SK-N-DZ (cell line): ENCODE data around the gene PIP4K2A.
A peak's percentile ranks its signal among the peaks of the same experiment; 100 is the strongest.

ENCODE experiments used
- DNase-seq: peaks from one replicate; pipeline ENCODE4 v3.0.0-alpha.2; 2015; ENCODE audit warnings: low spot score

The PIP4K2A gene

DNA sequence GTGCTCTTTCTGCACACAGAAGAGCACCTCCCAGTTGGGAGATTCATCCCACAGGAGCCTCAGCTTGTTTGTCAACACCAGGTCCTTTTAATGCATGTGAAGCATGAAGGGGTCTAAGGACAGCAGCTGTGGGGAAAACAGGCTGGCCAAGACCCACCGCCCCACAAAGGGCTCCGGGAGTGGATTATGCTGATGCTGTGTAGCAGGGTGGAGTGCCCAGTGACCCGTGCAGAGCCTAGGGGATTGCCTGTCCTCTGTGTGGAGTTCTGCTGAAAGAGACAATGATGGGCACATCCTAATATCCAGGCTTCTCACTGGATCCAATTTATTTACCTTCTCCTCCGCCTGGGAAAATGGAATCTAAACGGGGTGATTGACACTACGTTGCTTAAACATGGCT, 74.0 kb downstream of the PIP4K2A start:
- no peak for DNase-seq

DNA sequence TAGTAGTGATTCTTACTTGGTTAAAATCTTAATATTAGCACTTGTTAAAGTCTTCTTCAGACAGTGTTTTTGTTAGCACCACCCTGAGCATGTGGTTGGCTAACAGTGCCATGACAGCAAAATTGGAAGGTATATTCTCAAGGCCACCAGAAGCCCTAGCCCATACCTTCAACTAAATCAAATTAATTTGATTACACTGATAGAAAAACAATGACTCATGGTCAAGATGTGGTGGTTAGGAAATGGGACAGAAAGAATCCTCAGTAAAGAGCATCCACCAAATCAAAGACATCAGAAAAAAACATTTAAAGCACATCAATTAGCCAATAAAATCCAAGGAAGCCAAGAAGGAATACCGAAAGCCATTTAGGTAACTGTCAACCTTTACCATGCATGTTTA, 75.5 kb downstream of the PIP4K2A start:
- DNase-seq: no peak

DNA sequence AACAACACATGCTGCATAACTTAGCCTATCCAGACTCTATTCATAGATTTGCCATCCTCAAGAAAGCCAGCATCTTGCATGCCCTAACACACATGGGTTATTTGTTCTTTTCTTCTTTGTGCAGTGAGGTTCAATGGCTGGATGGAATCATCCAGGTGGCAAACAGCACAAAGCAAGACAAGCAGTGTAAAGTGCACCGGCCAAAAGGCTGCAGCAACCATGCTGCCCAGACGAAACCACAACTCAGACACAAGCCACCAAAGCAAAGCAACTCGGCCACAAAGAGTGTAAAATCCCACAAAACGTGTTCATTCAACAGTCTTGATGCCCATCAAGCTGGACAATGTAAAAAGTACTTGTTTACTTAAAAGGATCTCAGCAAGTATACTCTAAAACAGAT, 76.9 kb downstream of the PIP4K2A start:
- no peak for DNase-seq

DNA sequence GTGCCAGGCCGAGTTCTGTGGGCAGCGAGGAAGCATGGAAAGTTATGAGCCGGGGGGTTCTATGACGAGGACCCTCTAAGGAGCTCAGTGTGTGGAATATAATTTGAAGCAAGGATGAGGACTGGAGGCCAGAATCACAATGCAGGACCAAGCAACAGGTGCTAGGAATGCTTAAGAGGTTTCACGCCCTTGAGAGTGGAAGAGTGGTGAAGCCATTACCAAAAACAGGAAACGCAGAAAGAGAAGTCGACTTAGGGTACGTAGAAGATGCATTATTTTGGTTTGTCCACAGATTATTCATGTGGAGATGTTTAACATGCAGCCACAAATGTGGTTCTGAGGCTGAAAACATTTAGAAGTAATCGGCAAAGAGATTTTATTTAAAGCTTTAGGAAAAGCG, 78.7 kb downstream of the PIP4K2A start:
- no peak for DNase-seq

DNA sequence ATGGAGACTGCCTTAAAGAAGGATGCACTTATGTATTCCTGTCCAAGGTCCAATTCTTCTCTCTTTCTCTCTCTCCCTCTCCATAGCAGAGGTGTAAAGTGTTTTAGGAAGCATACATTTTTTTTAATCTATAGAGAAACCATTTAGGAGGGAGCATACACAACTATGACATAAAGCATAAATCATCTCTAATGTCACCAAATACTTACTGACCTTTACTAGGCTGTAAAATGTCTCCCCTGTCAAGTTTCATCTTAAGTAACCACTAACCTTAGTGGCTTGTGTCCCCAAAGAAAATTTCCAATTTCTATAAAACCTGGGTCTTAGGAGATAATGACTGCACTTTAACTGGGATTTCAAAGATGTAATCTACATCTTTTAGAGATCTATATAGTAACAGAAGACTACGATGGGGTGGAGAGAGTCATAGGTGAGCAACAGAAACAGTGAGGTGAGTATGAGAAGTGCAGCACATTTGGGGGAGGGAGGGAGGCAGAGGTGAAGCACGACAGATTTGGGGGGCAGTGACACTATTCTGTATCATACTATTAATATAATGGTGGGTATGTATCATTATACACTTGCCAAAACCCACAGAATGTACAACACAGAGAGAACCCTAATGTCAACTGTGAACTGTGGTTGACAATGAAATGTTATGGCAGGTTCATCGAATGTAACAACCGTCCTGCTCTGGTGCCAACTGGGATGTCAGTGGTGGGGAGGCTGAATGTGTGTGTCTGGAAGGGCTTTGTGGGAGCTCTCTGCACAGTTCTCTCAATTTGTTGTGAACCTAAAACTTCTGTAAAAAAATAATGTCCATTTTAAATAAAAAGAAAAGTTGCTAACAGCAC, 79.5 kb downstream of the PIP4K2A start:
- no peak for DNase-seq

DNA sequence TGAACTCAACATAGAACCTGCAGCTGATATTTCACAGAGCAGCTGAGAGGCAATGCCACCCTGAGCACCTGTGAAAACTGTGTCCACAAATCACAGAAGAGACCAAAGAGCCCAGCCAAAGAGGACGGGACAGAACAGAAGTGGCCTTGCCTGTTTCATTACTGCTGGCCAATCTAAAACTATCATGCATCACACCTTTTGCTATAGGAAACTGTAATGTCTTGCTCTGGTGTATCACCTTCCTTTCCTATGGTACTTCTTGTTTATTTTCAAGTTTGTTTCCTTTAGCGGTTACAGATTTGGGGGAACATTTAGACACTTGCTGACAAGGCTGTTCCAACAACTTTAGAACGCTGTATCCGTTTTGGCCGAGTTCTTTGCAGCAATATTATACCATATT, 80.3 kb downstream of the PIP4K2A start:
- DNase-seq: no peak

DNA sequence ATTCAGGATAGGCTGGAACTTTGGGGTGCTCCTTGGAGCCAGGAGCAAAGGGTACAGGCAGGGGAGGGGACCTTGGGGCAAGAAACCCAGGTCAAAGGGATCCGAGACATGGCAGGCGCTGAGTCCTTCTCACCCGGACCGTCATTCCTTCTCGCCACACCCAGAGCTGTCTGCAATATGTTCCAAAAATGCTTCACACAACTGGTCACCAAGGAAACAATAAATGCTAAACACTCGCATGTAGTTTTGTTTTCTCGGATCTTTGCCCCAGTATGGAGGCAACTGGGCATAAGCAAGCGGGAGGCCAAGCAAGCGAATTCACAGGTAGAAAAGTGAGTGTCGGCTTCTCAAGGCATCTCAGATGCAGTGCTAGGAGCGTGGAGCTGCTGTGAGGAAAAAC, 80.8 kb downstream of the PIP4K2A start:
- DNase-seq: no peak

DNA sequence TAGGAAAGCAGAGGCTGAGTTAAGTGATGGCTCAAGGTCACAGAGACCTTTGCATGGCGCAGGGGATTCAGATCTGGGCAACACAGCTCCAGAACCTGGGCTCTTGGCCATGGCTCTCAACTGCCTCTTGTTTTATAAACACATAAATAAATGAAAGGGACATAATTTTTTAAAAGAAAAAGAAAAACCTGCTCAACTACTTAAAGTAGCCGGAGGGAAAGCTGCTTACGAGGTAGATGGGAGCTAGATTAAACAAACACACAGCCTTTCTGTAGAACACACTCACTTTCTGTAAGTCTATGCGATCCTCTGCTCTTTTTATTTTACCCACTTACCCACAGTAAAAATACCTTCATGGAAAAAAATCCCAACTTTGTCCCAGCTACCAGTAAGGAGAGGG, 81.3 kb downstream of the PIP4K2A start:
- no peak for DNase-seq

DNA sequence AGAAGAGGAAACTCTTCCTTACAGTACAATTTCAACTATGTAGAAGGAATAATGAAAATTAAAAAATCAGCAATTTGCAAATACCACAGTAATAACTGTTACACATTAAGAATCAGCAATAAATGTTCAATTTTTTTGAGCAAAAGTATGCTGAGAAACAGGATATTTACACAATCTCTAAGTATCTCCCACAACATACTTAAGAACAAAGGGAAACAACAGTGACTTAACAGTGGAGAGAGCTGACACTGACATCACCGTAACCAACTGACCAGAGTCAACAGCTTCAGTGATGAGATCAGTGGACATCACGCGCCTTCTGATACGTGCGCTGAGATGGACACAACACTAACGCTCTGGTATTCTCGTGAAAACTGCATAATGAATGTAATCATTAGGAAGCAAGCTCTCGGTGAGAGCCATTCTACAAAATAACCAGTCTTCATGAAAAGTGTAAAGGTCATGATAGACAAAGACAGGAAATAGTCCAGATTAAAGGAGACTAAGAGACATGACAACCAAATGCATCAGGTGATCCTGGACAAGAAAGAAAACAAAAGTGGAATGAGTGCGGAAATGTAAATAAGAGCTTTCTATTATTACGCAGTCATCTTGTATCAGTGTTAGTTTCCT, 82.6 kb downstream of the PIP4K2A start:
- DNase-seq: no peak

DNA sequence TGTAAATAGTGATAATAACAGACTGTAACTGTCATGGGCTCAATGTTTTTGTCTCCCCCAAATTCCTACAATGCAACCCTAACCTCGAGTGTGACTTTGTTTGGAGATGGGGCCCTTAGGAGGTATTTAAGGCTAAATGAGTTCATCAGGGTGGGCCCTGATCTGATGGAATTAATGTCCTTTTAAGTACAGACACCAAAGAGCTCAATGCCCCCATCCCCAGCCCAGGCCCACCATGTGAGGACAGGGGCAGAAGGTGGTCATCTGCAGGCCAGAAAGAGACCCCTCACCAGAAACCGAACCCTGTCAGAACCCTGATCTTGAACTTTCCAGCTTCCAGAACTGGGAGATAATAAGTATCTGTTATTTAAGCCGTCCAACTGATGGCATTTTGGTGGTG, 83.2 kb downstream of the PIP4K2A start:
- no peak for DNase-seq

DNA sequence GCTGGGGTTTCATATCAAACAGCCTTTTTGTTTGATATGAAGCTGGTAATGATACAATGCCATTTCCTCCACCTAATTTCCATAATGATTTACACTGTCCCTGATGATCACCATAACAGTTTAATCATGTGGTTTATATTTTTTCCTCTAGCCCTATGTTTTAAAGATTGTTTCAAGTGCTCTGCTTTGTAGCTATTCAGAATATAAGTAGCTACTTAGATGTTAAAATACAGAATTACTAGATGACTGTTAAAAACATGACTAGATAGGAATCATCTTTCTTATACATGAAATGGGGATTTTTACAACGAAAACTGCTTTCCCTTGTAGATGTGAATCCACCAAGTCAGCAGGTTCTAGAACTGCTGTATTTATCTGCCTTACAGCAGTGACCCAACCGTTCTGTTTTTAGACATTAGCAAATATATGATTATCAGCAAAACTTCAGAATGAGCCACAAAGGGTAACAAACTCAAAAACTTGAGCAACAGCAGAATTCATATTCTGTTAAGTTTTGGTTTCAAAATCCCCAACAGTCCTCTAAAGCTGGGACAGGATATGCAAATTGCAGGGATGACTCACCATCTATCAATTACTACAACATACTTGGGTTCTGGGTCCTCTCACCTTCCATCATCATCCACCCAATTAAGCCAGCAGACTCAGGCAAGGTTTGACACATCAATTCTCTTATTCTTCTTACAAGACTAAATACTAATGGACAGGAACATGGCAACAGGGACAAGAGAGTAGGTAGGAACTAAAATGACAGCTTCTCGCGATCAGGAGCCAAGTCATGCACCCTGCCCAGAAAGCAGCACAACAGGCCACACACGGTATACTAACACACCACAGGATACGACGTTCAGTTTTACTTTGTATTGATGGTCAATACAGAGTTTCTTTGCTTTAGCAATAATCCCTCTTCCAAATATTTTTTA, 83.9 kb downstream of the PIP4K2A start:
- no peak for DNase-seq

DNA sequence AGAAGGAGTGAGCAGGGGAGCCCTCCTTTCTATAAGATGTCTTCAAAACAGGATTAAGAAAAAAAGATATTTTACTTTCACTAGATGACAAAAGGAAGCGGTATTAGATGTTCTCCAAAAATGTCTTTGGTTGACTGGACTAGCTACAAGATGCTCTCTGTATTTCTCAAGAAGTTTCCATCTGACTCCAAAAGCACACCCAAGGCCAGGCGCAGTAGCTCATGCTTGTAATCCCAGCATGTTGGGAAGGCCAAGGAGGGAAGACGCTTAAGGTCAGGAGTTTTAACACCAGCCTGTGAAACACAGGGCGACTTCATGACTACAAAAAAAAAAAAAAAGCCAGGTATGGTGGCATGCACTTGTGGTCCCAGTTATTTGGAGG, 84.5 kb downstream of the PIP4K2A start:
- no peak for DNase-seq

DNA sequence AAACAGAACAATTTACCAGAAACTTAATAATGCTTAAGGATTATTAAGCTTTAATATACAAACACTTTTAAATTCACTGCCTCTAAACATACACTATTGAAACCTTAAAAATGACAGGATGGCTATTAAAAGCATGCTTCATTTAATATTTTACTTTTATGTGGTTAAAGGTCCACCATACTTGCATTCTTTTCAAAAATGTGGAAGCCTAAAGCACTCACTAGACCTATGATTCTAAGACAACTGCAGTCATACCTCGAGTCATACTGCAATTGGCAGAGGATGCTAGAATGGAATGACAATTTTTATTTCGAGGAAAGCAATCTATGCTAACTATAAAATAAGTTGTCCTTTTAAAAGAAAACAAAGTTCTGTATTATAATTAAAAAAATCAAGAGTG, 85.3 kb downstream of the PIP4K2A start:
- no peak for DNase-seq

DNA sequence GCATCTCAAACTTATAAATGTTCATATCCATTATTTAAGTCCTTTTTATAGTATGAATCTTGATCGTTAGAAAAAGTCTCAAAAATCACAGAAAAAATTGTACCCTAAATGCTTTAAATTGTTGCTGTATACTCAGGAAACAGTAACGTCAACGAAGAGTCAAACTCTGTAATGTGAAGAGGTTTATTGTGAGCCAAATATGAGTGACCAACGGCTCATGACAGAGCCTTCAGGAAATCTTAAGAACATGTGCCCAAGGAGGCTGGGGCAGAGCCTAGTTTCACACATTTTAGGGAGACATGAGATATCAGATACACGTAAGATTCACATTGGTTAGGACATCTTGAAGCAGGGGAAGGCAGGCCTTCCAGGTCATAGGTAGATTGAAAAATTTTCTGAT, 86.1 kb downstream of the PIP4K2A start:
- no peak for DNase-seq

DNA sequence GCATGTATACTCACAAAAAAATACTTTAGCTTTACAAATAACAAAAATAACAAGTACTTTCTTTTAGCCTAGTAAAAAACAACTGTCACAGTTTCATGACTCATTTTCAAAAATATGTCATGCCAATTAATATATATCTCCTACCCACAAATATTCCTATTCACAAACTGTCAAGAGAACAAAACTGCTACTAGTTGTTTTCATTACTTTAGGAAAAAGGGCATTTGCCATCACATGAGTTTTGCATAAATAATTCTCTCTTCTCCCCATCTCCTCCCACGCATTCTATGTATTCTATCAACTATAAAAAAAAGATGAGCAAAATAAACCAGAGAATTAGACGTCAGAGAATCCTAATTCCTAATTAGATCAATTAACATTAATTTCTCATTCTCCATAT, 87.6 kb downstream of the PIP4K2A start:
- no peak for DNase-seq

DNA sequence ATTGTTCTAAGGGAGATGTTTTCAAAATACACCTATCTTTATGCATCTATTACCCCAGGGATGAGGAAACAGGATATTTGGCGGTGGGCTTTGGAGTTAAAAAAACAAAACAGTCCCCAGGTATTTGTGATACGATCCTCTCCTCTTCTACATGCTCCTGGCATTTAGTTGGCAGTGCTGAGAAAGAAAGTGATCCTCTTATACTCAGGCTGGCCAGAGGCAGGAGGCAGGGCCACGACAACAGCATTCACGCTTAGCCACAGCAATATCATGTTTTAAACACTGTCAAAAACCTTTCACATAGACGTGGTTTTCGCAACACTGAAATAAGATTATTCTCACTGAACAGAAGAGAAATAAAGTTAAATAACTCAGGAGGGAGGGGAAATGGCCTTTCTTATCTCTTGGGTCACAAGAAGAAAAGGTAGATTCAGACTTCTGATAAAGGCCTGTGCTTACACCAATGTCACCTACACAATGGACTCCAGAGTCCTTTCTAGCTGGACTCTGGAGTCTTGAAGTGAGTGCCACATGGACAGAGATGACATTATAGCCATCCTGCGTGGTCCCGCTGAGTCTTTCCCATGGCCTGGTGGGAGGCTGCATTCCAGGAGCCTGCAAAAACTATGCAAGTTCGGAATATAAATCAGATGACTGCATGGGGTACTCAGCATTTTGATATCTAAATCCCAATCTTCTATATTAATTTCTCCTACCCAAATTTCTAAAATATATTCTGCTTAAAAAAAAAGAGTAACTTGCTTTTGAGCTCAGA, 88.7 kb downstream of the PIP4K2A start:
- no peak for DNase-seq

DNA sequence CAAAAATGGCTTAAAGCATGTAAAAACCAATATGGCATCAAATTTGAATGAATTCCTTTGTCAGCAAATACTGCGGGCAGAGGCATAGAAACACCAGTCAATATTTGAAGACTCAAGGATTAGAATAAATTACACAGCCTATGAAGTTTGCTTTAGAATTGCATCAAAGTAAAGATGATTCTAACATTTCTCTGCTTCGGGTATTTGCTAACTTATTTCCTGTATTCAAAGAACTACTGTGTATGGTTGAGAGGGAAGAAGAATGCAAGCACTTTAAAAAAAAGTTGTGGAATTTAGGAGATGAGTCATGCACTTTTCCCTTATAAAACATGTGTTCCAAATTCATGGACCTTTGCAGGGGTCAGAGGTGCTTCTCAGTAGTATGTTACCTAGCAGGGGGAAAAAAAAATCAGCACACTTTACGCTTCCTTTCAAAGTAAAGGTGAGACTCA, 90.1 kb downstream of the PIP4K2A start:
- DNase-seq: no peak

DNA sequence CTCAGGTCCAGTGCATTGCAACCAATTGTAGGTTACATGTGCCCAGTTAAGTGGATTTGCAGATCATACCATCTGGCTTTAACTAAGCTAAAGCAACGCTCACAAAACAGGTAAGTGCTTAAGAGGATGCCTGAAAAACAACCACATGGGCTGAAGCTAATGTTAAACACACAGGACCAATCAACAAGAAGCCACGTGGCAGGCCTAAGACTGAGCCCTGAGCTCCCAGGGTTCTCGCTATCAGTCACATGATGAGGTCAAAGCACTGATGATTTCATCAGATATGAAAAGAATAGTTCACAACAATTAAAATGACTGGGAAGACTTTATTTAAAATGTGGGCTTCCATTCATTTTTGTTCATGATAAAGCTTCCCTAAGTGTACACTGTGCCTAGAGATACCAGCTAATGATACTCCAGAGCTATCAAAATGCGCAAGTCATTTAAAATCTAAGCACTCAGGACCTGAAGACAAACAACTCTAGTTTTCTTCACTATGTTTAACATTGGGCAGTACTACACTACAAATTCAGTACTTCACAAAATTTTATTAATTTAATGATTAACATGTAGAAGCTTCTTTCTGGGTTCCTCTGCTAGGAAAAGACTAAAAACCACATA, 90.6 kb downstream of the PIP4K2A start:
- DNase-seq: no peak

DNA sequence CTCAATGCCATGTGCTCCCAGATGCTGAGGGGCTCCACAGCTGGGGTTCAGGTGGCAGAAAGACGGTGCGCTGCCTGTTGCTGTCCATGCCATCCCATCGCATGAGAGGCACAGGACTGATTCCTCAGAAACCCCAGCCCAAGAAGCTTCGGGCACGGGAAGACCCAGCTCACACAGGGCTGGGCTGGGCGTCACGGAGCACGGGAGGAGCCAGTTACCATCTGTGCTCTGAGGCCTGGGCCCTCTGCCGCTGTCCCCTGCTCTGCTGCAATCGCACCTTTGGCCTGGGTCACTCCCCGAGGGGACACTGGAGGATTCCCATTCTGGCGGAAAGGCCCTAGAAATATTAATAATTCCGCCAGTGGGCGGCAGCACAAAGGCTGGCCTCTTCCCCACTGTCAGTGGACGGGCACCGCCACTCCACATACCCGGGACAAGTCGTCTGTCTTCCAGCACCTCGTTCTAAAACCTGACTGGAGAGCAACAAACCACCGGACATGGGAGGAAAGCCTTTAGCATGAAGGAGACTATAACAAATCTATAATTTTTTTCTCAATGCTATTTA, 92.1 kb downstream of the PIP4K2A start:
- no peak for DNase-seq

DNA sequence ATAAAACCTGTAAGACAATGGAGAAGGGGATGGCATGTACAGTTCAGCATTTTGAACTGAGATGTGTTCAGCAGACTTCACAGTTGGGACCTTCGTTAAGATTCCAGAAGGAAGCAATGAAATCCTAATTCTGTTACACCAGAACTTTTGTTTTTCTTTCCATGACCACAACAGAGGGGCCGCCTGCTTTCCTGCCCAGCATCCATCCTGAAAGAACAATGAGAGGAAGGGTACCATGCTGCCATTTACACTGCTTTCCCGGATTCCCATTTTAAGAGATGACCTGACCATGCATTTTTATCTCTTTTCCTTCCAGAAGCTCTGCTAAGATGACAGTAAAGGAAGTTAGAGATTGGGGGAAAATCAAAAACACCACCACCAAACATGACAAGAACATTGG, 92.7 kb downstream of the PIP4K2A start:
- DNase-seq: no peak

DNA sequence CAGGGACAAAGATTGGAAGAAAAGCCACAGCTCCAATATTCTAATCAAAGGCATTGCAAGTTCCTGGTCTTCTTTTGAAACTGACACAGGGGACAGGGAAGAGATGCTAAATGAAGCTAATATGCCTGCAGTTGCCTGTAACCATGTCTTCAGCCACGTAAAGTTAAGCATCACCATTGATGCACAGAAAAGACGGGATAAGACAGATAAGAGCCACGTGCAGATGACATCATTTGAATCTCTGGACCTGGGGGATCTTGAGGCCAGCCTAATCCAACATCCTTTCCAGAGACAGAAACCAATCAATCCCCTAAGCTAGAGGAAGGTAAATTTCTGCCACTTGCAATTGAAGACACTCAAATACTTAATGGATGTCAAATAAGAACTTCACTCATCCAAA, 93.4 kb downstream of the PIP4K2A start:
- DNase-seq: peak; percentile 29
